ENCODE measurements around the gene PARL. TPM values are rescaled to one million over a fixed set of nuclear protein-coding genes. Genes with fewer than 3 reads are reported as not detected.

PARL gene
- total RNA-seq, 1 donor from 2014 or later, result 36.6 TPM

DNA sequence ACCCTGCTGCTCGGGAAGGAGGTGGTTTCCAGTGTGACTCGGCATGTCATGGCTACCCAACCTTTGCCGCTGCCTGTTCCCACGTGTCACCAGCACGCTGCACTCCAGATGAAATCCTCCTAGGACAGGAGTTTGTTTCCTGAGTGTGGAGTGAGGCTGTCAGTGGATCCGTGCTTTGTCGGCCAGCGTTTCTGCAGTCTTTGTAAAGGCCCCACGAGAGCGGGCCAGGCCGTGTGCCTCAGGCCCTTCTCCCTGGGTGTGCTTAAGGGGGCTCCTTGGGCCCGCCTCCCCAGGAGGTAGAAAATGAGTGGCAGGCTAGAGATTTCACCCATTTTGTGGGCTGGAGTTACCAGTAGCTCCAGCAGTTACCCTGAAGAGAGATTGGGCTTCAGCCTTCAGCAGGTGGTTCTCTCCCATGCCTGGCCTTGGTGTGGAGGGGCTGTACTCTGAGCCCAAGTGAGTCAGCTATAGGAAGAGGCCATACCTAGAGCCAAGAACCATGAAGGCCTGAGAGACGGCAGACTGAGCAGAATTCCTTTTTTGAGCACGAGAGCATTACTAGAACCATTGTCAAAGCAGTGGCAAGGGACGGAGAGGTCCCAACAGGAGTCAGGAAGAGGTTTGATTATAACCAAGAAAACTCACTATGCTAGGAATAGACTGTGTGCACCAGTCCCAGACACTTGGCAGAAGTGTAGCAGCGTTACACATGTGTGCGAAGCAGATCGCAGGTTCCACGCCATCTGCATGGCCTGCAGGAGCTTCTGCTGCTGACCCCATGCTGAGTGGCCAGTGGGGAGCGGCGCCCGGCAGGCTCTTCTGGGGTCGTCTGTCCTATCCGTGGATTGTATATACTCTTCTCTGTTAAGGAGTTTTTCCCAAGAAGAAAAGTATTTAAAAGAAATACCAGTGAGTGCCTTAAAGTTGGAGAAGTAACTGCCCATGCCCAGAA lies 73.8 kb downstream of the PARL start:
- no peak overlapping the region for H3K27ac ChIP-seq

GRCh38 chr3:183809270-183809669 lies 75.4 kb downstream of the PARL start:
- no peak for TF ChIP-seq POLR2A (IDR thresholded peaks at IDR 0.05)
- TF ChIP-seq CTCF (IDR thresholded peaks at IDR 0.05), result no peak
- TF ChIP-seq POLR2AphosphoS5 (IDR thresholded peaks at IDR 0.05; ENCODE audit: insufficient read depth in 1 of 2, low read depth in 1 of 2), result no peak

More for the DNA sequence above, 73.8 kb downstream of the PARL start:
- TF ChIP-seq POLR2AphosphoS5 (IDR thresholded peaks at IDR 0.05; ENCODE audit: insufficient read depth in 1 of 2, low read depth in 1 of 2), result no peak
- TF ChIP-seq CTCF (IDR thresholded peaks at IDR 0.05), result no peak
- TF ChIP-seq POLR2A (IDR thresholded peaks at IDR 0.05), result no peak
- Histone ChIP-seq H3K4me1 (peaks cover 5% of the 10 kb centered on the region), H3K9me3 (no peaks in the 10 kb centered on the region), H3K36me3 (peaks cover 0 to 50% of the 10 kb centered on the region in 2 donors), H3K27me3 (no peaks in the 10 kb centered on the region), H3K4me3 (no peak overlapping the region)
- intact Hi-C loops (cut with DNase I), result no loop called here
- DNase-seq (ENCODE audit: extremely low spot score in 2 of 2), result no peak

GRCh38 chr3:183808355-183808754 lies 76.3 kb downstream of the PARL start:
- no peak for DNase-seq (ENCODE audit: extremely low spot score in 2 of 2)
- Histone ChIP-seq H3K4me3 (no peak overlapping the region), H3K27ac (no peak overlapping the region), H3K27me3 (no peaks in the 10 kb centered on the region), H3K4me1 (peaks cover 5% of the 10 kb centered on the region), H3K36me3 (peaks cover 0 to 58% of the 10 kb centered on the region in 2 donors), H3K9me3 (no peaks in the 10 kb centered on the region)
- no peak for TF ChIP-seq CTCF (IDR thresholded peaks at IDR 0.05)
- no peak for TF ChIP-seq POLR2A (IDR thresholded peaks at IDR 0.05)
- TF ChIP-seq POLR2AphosphoS5 (IDR thresholded peaks at IDR 0.05; ENCODE audit: insufficient read depth in 1 of 2, low read depth in 1 of 2), result no peak
- intact Hi-C loops (cut with DNase I), result no loop called here

More at GRCh38 chr3:183809270-183809669, 75.4 kb downstream of the PARL start:
- H3K9me3 ChIP-seq, result no peaks in the 10 kb centered on the region
- peaks cover 5% of the 10 kb centered on the region for H3K4me1 ChIP-seq
- no peaks in the 10 kb centered on the region for H3K27me3 ChIP-seq
- no peak overlapping the region for H3K4me3 ChIP-seq
- H3K27ac ChIP-seq, result no peak overlapping the region
- DNase-seq (ENCODE audit: extremely low spot score in 2 of 2), result no peak
- intact Hi-C loops (cut with DNase I), result no loop called here
- H3K36me3 ChIP-seq, result peaks cover 0 to 53% of the 10 kb centered on the region in 2 donors

DNA sequence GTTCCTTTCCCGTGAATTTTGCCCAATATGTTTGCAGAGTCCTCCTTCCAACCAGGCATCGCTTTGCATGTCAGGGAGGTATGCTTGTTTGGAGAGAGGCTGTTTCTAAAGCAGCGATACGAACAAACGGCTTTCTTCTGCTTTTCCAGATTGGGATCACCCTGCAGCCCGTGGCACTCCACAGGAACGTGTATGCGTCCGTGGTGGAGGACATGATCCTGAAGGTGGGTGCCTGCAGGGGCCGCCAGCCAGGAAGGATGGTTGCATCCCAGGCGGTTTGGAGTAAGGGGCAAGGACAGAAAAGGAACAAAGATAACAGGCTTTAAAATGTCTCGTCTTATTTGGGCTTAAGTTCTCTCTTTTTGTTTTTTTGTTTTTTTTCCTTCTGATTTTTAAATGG lies 76.8 kb downstream of the PARL start:
- no peak overlapping the region for H3K27ac ChIP-seq
- no peak overlapping the region for H3K4me3 ChIP-seq
- DNase-seq (ENCODE audit: extremely low spot score in 2 of 2), result no peak
- H3K36me3 ChIP-seq, result peaks cover 0 to 58% of the 10 kb centered on the region in 2 donors
- intact Hi-C loops (cut with DNase I), result no loop called here
- no peak for TF ChIP-seq POLR2A (IDR thresholded peaks at IDR 0.05)
- TF ChIP-seq POLR2AphosphoS5 (IDR thresholded peaks at IDR 0.05; ENCODE audit: insufficient read depth in 1 of 2, low read depth in 1 of 2), result no peak
- no peak for TF ChIP-seq CTCF (IDR thresholded peaks at IDR 0.05)
- no peaks in the 10 kb centered on the region for H3K9me3 ChIP-seq
- H3K4me1 ChIP-seq, result peaks cover 4% of the 10 kb centered on the region
- H3K27me3 ChIP-seq, result no peaks in the 10 kb centered on the region
